ENCODE measurements around the gene KRT76.
"Not testable (repeated sequence)": the region's sequence is repeated elsewhere in the genome, so short reads cannot be mapped to it uniquely, and the experiment has no call there.

Gene KRT76

GRCh38 chr12:52779914-52780313 is 2.8 kb upstream of the KRT76 start:
- no peak for DNase-seq

GRCh38 chr12:52778833-52779232 is 1.7 kb upstream of the KRT76 start:
- DNase-seq = no peak

GRCh38 chr12:52777566-52777965 is 421 bp upstream of the KRT76 start:
- DNase-seq = no peak

- DNase-seq = no peak
These were observed 710 bp downstream of the KRT76 start for GRCh38 chr12:52776435-52776834.

- DNase-seq = no peak
These were observed 2.4 kb downstream of the KRT76 start for GRCh38 chr12:52774629-52775250.

GRCh38 chr12:52772772-52773171 is 4.4 kb downstream of the KRT76 start:
- no peak for DNase-seq

GRCh38 chr12:52772188-52772587 is 5.0 kb downstream of the KRT76 start:
- no peak for DNase-seq

- no peak for DNase-seq
These were observed 5.6 kb downstream of the KRT76 start for GRCh38 chr12:52771505-52771904.

GRCh38 chr12:52771088-52771487 is 6.1 kb downstream of the KRT76 start:
- DNase-seq = no peak

- no peak for DNase-seq
These were observed 7.2 kb downstream of the KRT76 start for GRCh38 chr12:52769946-52770345.

- no peak for DNase-seq
These were observed 7.8 kb downstream of the KRT76 start for GRCh38 chr12:52769354-52769753.

GRCh38 chr12:52768479-52769200 is 8.5 kb downstream of the KRT76 start:
- DNase-seq = no peak

GRCh38 chr12:52767427-52767826 is 9.7 kb downstream of the KRT76 start:
- DNase-seq = no peak

GRCh38 chr12:52767020-52767379 is 10.1 kb downstream of the KRT76 start:
- DNase-seq = no peak

GRCh38 chr12:52766351-52767019 is 10.7 kb downstream of the KRT76 start:
- no peak for DNase-seq

GRCh38 chr12:52765702-52766101 is 11.4 kb downstream of the KRT76 start:
- DNase-seq = no peak

- DNase-seq = no peak
These were observed 13.2 kb downstream of the KRT76 start for GRCh38 chr12:52763991-52764390.

- no peak for DNase-seq
These were observed 14.0 kb downstream of the KRT76 start for GRCh38 chr12:52763036-52763659.

- DNase-seq = no peak
These were observed 15.3 kb downstream of the KRT76 start for GRCh38 chr12:52761802-52762201.

- DNase-seq = not testable (repeated sequence)
These were observed 15.9 kb downstream of the KRT76 start for GRCh38 chr12:52761218-52761617.

- DNase-seq = no peak
These were observed 16.5 kb downstream of the KRT76 start for GRCh38 chr12:52760623-52761022.

- no peak for DNase-seq
These were observed 17.4 kb downstream of the KRT76 start for GRCh38 chr12:52759695-52760094.

- no peak for DNase-seq
These were observed 17.9 kb downstream of the KRT76 start for GRCh38 chr12:52759218-52759617.
